GM23248 (cell line): ENCODE data around the gene KL. TPM values are rescaled to one million over a fixed set of nuclear protein-coding genes. Genes with fewer than 3 reads are reported as not detected.
A peak's percentile ranks its signal among the peaks of the same experiment; 100 is the strongest.

Source experiments
- DNase-seq: peaks from one replicate; pipeline ENCODE4 v3.0.0-alpha.2; 2015
- H2AFZ ChIP-seq: fragments of 200-600 bp; sonication (generic); 2 replicates; pipeline ENCODE4 v1.6.1; 2016; ENCODE audit warnings: antibody characterized with exemption
- H3F3A ChIP-seq: fragments of 200-600 bp; sonication (generic); 2 replicates; pipeline ENCODE4 v1.6.1; 2016; ENCODE audit warnings: mild to moderate bottlenecking, antibody characterized with exemption, mixed run types; ENCODE audit not compliant: insufficient read depth
- H3K27ac ChIP-seq: fragments of 200-600 bp; sonication (generic); 2 replicates; pipeline ENCODE4 v1.5.1; 2016; ENCODE audit warnings: mild to moderate bottlenecking
- H3K27me3 ChIP-seq: fragments of 200-600 bp; sonication (generic); replicated peaks from 2 replicates; pipeline ENCODE4 v1.6.1; 2016; ENCODE audit warnings: mild to moderate bottlenecking; ENCODE audit not compliant: insufficient read depth
- H3K36me3 ChIP-seq: fragments of 200-600 bp; sonication (generic); 2 replicates; pipeline ENCODE4 v1.6.1; 2016; ENCODE audit warnings: low read depth, mild to moderate bottlenecking
- H3K4me1 ChIP-seq: fragments of 200-600 bp; sonication (generic); 2 replicates; pipeline ENCODE4 v1.6.1; 2016; ENCODE audit warnings: mild to moderate bottlenecking; ENCODE audit not compliant: insufficient read depth
- H3K4me2 ChIP-seq: fragments of 200-600 bp; sonication (generic); one replicate; pipeline ENCODE4 v1.6.1; 2016; ENCODE audit warnings: mild to moderate bottlenecking; ENCODE audit not compliant: unreplicated experiment
- H3K4me3 ChIP-seq: fragments of 200-600 bp; sonication (generic); 2 replicates; pipeline ENCODE4 v1.5.1; 2016; ENCODE audit warnings: mild to moderate bottlenecking
- H3K79me2 ChIP-seq: fragments of 200-600 bp; sonication (generic); 2 replicates; pipeline ENCODE4 v1.6.1; 2016; ENCODE audit warnings: mild to moderate bottlenecking; ENCODE audit not compliant: insufficient read depth
- H3K9ac ChIP-seq: fragments of 200-600 bp; sonication (generic); 2 replicates; pipeline ENCODE4 v1.6.1; 2016; ENCODE audit warnings: mild to moderate bottlenecking
- H3K9me2 ChIP-seq: fragments of 200-600 bp; sonication (generic); 2 replicates; pipeline ENCODE4 v1.6.1; 2016; ENCODE audit warnings: mixed run types, mild to moderate bottlenecking, moderate library complexity; ENCODE audit not compliant: insufficient read depth
- H3K9me3 ChIP-seq: fragments of 200-600 bp; sonication (generic); one replicate; pipeline ENCODE4 v1.6.1; 2017; ENCODE audit warnings: low read depth
- H4K20me1 ChIP-seq: fragments of 200-600 bp; sonication (generic); 2 replicates; pipeline ENCODE4 v1.6.0; 2016; ENCODE audit not compliant: insufficient read depth
- EZH2 ChIP-seq: fragments of 200-600 bp; sonication (generic); IDR thresholded peaks from 2 replicates; pipeline ENCODE4 v1.6.1; 2018; ENCODE audit warnings: antibody characterized with exemption, mild to moderate bottlenecking; ENCODE audit not compliant: insufficient read depth, poor library complexity, severe bottlenecking
- EZH2phosphoT487 ChIP-seq: fragments of 200-600 bp; sonication (generic); IDR thresholded peaks from 2 replicates; pipeline ENCODE4 v1.6.1; 2018; ENCODE audit warnings: antibody characterized with exemption, moderate library complexity, mild to moderate bottlenecking, low read depth; ENCODE audit not compliant: insufficient read depth
- WGBS, 2 experiments: methylation state at CpG; one replicate each; pipeline ENCODE4 v1.1.6; 2015 to 2017; ENCODE audit warnings: low lambda C conversion rate in 2 of 2, low coverage in 1 of 2; ENCODE audit errors: missing lambda C conversion rate in 2 of 2; 5-methylcytosine and 5-hydroxymethylcytosine counted together
- in situ Hi-C: fragments of 300-500 bp; cut with MboI; formaldehyde crosslinking; loops from 2 replicates; pipeline ENCODE4 v1.15.0; 2020
- polyA plus RNA-seq: library from polyadenylated mRNA; unstranded; fragments of >200 nt; fragmentation: Nextera tagmentation; extraction: Ambion mirVana; gene quantifications from 2 replicates; pipeline ENCODE4 v1.2.1, GENCODE V29; 2016
- total RNA-seq: library from RNA; depleted of rRNA; stranded (reverse); fragments of >200 nt; shearing (Covaris generic); gene quantifications from 2 replicates; pipeline ENCODE4 v1.2.3, GENCODE V29; 2014

The KL gene
- total and polyA plus RNA-seq, 2 experiments from 2014 or later = 0.22 TPM; not detected in 1

- Histone ChIP-seq H3F3A (no peaks in the 10 kb centered on the region), H4K20me1 (no peaks in the 10 kb centered on the region), H3K27ac (no peak overlapping the region), H3K4me2 (no peak overlapping the region), H3K9me2 (no peaks in the 10 kb centered on the region), H3K36me3 (no peaks in the 10 kb centered on the region), H3K4me3 (no peak overlapping the region), H3K9me3 (no peaks in the 10 kb centered on the region), H3K9ac (no peak overlapping the region), H3K79me2 (no peaks in the 10 kb centered on the region), H3K4me1 (peaks cover 7% of the 10 kb centered on the region; the same call in 1 of the 2 replicates), H3K27me3 (no peaks in the 10 kb centered on the region), H2AFZ (no peak overlapping the region)
- 84 to 88% methylated on average over 2 of the region's 2 CpGs for WGBS, 2 experiments
- no peak for TF ChIP-seq EZH2phosphoT487
- no peak for TF ChIP-seq EZH2
- DNase-seq = no peak
- in situ Hi-C loops = no loop called here
Measured at GRCh38 chr13:33079960-33080359, 63.7 kb downstream of the KL start.

GRCh38 chr13:33080972-33081590 is 64.9 kb downstream of the KL start:
- 25 to 26% methylated on average over 5 of the region's 5 CpGs for WGBS, 2 experiments
- peaks cover 7% of the 10 kb centered on the region; the same call in 1 of the 2 replicates for H3K4me1 ChIP-seq
- no peak overlapping the region for H3K27ac ChIP-seq
- H3K79me2 ChIP-seq = no peaks in the 10 kb centered on the region
- DNase-seq = peak; percentile 7
- no peak overlapping the region for H2AFZ ChIP-seq
- in situ Hi-C loops = no loop called here
- H3K9me3 ChIP-seq = no peaks in the 10 kb centered on the region
- H3K27me3 ChIP-seq = no peaks in the 10 kb centered on the region
- no peaks in the 10 kb centered on the region for H4K20me1 ChIP-seq
- H3K36me3 ChIP-seq = no peaks in the 10 kb centered on the region
- no peaks in the 10 kb centered on the region for H3K9me2 ChIP-seq
- no peak for TF ChIP-seq EZH2
- no peak overlapping the region for H3K9ac ChIP-seq
- no peak overlapping the region for H3K4me2 ChIP-seq
- H3K4me3 ChIP-seq = no peak overlapping the region
- no peaks in the 10 kb centered on the region for H3F3A ChIP-seq

- no peak overlapping the region for H3K9ac ChIP-seq
- TF ChIP-seq EZH2 = no peak
- no peak for TF ChIP-seq EZH2phosphoT487
- H3K27ac ChIP-seq = no peak overlapping the region
- H3K9me2 ChIP-seq = no peaks in the 10 kb centered on the region
- H3K27me3 ChIP-seq = no peaks in the 10 kb centered on the region
- no peaks in the 10 kb centered on the region for H3K36me3 ChIP-seq
- no peak overlapping the region for H3K4me3 ChIP-seq
- DNase-seq = no peak
- no peaks in the 10 kb centered on the region for H3F3A ChIP-seq
- no peak overlapping the region for H3K4me2 ChIP-seq
- 72 to 81% methylated on average over 1 of the region's 1 CpG for WGBS, 2 experiments
- no peaks in the 10 kb centered on the region for H3K79me2 ChIP-seq
- H2AFZ ChIP-seq = no peak overlapping the region
- H4K20me1 ChIP-seq = no peaks in the 10 kb centered on the region
- H3K9me3 ChIP-seq = no peaks in the 10 kb centered on the region
- in situ Hi-C loops = no loop called here
- H3K4me1 ChIP-seq = peaks cover 7% of the 10 kb centered on the region; the same call in 1 of the 2 replicates
Measured at GRCh38 chr13:33081666-33082065, 65.4 kb downstream of the KL start.

- TF ChIP-seq EZH2phosphoT487 = no peak
- TF ChIP-seq EZH2 = no peak
- H3K79me2 ChIP-seq = no peaks in the 10 kb centered on the region
- no peaks in the 10 kb centered on the region for H3K27me3 ChIP-seq
- DNase-seq = no peak
- no peak overlapping the region for H2AFZ ChIP-seq
- H3F3A ChIP-seq = no peaks in the 10 kb centered on the region
- in situ Hi-C loops = no loop called here
- no peak overlapping the region for H3K4me3 ChIP-seq
- H3K9me3 ChIP-seq = no peaks in the 10 kb centered on the region
- H3K9me2 ChIP-seq = no peaks in the 10 kb centered on the region
- H3K36me3 ChIP-seq = no peaks in the 10 kb centered on the region
- no peak overlapping the region for H3K9ac ChIP-seq
- H4K20me1 ChIP-seq = no peaks in the 10 kb centered on the region
- peaks cover 7% of the 10 kb centered on the region for H3K4me1 ChIP-seq
- no peak overlapping the region for H3K4me2 ChIP-seq
- WGBS, 2 experiments = 94 to 100% methylated on average over 1 of the region's 1 CpG
- H3K27ac ChIP-seq = no peak overlapping the region
Measured at GRCh38 chr13:33083054-33083453, 66.8 kb downstream of the KL start.
